MM.1S (cell line): ENCODE measurements around the gene RASAL1.

ENCODE experiments used
- DNase-seq: peaks from one replicate; pipeline ENCODE4 v3.0.0-alpha.2; 2015
- H2AFZ ChIP-seq: fragments of 300-600 bp; sonication (generic); 2 replicates; pipeline ENCODE4 v1.6.0; 2016; ENCODE audit warnings: antibody characterized with exemption, low read length
- H3F3A ChIP-seq: fragments of 300-600 bp; sonication (generic); 2 replicates; pipeline ENCODE4 v1.6.1; 2016; ENCODE audit warnings: mild to moderate bottlenecking, antibody characterized with exemption, low read length, moderate library complexity, mixed read lengths; ENCODE audit not compliant: insufficient read depth
- H3K27ac ChIP-seq: fragments of 300-600 bp; sonication (generic); 2 replicates; pipeline ENCODE4 v1.5.1; 2016; ENCODE audit warnings: mild to moderate bottlenecking, low read length
- H3K27me3 ChIP-seq: fragments of 300-600 bp; sonication (generic); replicated peaks from 2 replicates; pipeline ENCODE4 v1.6.0; 2016; ENCODE audit warnings: low read length; ENCODE audit not compliant: insufficient read depth
- H3K36me3 ChIP-seq: fragments of 300-600 bp; sonication (generic); replicated peaks from 2 replicates; pipeline ENCODE4 v1.6.1; 2016; ENCODE audit warnings: mild to moderate bottlenecking, low read length, mixed read lengths; ENCODE audit not compliant: insufficient read depth
- H3K4me1 ChIP-seq: fragments of 300-600 bp; sonication (generic); 2 replicates; pipeline ENCODE4 v1.6.1; 2016; ENCODE audit warnings: low read length, mixed read lengths
- H3K4me2 ChIP-seq: fragments of 300-600 bp; sonication (generic); 2 replicates; pipeline ENCODE4 v1.6.0; 2016; ENCODE audit warnings: low read depth, low read length
- H3K4me3 ChIP-seq: fragments of 300-600 bp; sonication (generic); 2 replicates; pipeline ENCODE4 v1.5.1; 2016; ENCODE audit warnings: low read length, mixed read lengths
- H3K79me2 ChIP-seq: fragments of 300-600 bp; sonication (generic); 2 replicates; pipeline ENCODE4 v1.6.1; 2016; ENCODE audit warnings: mixed run types, low read length, mixed read lengths
- H3K9ac ChIP-seq: fragments of 300-600 bp; sonication (generic); 2 replicates; pipeline ENCODE4 v1.6.1; 2016; ENCODE audit warnings: low read length, mixed read lengths
- H3K9me2 ChIP-seq: fragments of 300-600 bp; sonication (generic); replicated peaks from 2 replicates; pipeline ENCODE4 v1.6.1; 2016; ENCODE audit warnings: mild to moderate bottlenecking, low read length, mixed read lengths; ENCODE audit not compliant: insufficient read depth
- H3K9me3 ChIP-seq: fragments of 300-600 bp; sonication (generic); replicated peaks from 2 replicates; pipeline ENCODE4 v1.6.1; 2016; ENCODE audit warnings: mild to moderate bottlenecking, low read length, mixed read lengths; ENCODE audit not compliant: insufficient read depth
- H4K20me1 ChIP-seq: fragments of 300-600 bp; sonication (generic); 2 replicates; pipeline ENCODE4 v1.6.1; 2016; ENCODE audit warnings: mild to moderate bottlenecking, low read length, moderate library complexity, mixed read lengths; ENCODE audit not compliant: insufficient read depth
- CTCF ChIP-seq: fragments of 300-600 bp; sonication (generic); IDR thresholded peaks from 2 replicates; pipeline ENCODE4 v1.5.1; 2016; ENCODE audit warnings: antibody characterized with exemption, low read length, mixed read lengths
- EZH2 ChIP-seq: fragments of 300-600 bp; sonication (generic); optimal IDR thresholded peaks from 2 replicates; pipeline ENCODE3; 2017; ENCODE audit warnings: low read depth, mild to moderate bottlenecking, antibody characterized with exemption, low read length, mixed read lengths
- EZH2phosphoT487 ChIP-seq: fragments of 300-600 bp; sonication (generic); IDR thresholded peaks from 2 replicates; pipeline ENCODE4 v1.6.1; 2018; ENCODE audit warnings: antibody characterized with exemption, low read length

RASAL1 gene

DNA sequence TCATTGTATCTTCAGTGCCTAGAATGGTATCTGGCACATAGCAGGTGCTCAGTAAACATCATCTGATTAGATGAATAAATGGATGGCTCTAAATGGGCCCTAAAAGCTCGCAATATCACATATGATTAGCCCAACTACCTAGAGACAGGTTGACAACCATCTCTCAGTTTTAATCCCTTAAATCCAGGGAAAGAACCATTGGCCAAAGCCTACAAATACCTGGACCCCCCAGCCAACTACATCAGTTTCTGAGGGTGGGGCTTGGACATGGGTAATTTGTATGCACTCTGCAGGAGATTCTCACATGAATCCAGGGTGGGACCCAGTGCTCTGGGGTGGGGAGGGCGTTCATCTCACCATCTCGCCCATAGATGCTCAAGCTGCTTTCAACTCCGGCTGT lies 83.8 kb downstream of the RASAL1 start:
- Histone ChIP-seq H3K36me3 (no peaks in the 10 kb centered on the region), H3K4me3 (no peak overlapping the region), H3K4me2 (no peak overlapping the region), H3K9me2 (no peaks in the 10 kb centered on the region), H3K9me3 (no peaks in the 10 kb centered on the region), H3K9ac (no peak overlapping the region), H4K20me1 (no peaks in the 10 kb centered on the region), H3F3A (no peaks in the 10 kb centered on the region), H3K4me1 (no peaks in the 10 kb centered on the region), H3K79me2 (no peaks in the 10 kb centered on the region), H2AFZ (no peak overlapping the region), H3K27ac (no peak overlapping the region), H3K27me3 (peaks cover 6% of the 10 kb centered on the region)
- TF ChIP-seq CTCF, result no peak
- no peak for TF ChIP-seq EZH2
- no peak for TF ChIP-seq EZH2phosphoT487
- no peak for DNase-seq

DNA sequence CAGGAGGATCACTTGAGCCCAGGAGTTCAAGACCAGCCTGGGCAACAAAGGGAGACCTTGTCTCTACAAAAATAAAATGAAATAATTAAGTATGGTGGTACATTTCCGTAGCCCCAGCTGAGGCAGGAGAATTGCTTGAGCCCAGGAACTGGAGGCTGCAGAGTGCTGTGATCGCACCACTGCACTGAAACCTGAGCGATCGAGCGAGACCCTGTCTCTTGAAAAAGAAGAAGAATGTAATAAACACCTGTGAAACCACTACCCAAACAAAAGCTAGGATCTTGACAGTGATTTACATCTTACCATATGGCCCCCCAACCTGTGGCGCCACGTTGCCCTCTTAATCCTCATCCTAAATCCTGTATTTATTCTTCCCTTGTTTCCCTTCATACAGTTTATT lies 84.8 kb downstream of the RASAL1 start:
- Histone ChIP-seq H3K36me3 (no peaks in the 10 kb centered on the region), H3K79me2 (no peaks in the 10 kb centered on the region), H3K9me3 (no peaks in the 10 kb centered on the region), H2AFZ (no peak overlapping the region), H3K9me2 (no peaks in the 10 kb centered on the region), H4K20me1 (no peaks in the 10 kb centered on the region), H3F3A (no peaks in the 10 kb centered on the region), H3K27ac (no peak overlapping the region), H3K4me2 (no peak overlapping the region), H3K9ac (no peak overlapping the region), H3K4me3 (no peak overlapping the region), H3K27me3 (no peaks in the 10 kb centered on the region; the same call in 1 of the 2 replicates), H3K4me1 (no peaks in the 10 kb centered on the region)
- no peak for TF ChIP-seq EZH2phosphoT487
- no peak for TF ChIP-seq CTCF
- no peak for TF ChIP-seq EZH2
- DNase-seq, result no peak

- H3K27me3 ChIP-seq, result no peaks in the 10 kb centered on the region; the same call in 1 of the 2 replicates
- no peak for TF ChIP-seq EZH2
- peak; percentile 18; the same call in 1 of the 2 replicates for TF ChIP-seq CTCF
- TF ChIP-seq EZH2phosphoT487, result no peak
- H3K36me3 ChIP-seq, result no peaks in the 10 kb centered on the region
- H3K9ac ChIP-seq, result no peak overlapping the region
- no peaks in the 10 kb centered on the region for H3K9me2 ChIP-seq
- no peaks in the 10 kb centered on the region for H3F3A ChIP-seq
- H3K4me1 ChIP-seq, result no peaks in the 10 kb centered on the region
- no peaks in the 10 kb centered on the region for H3K79me2 ChIP-seq
- DNase-seq, result no peak
- no peaks in the 10 kb centered on the region for H3K9me3 ChIP-seq
- H3K27ac ChIP-seq, result no peak overlapping the region
- H3K4me3 ChIP-seq, result no peak overlapping the region
- no peak overlapping the region for H2AFZ ChIP-seq
- no peaks in the 10 kb centered on the region for H4K20me1 ChIP-seq
- no peak overlapping the region for H3K4me2 ChIP-seq
These were observed 85.4 kb downstream of the RASAL1 start for GRCh38 chr12:113049976-113050742.
